Ishikawa (cell line): ENCODE results near the gene ERBB4.

ENCODE experiments used
- EGR1 ChIP-seq: IDR thresholded peaks from 2 replicates; pipeline ENCODE4 v1.6.1; 2012
- EP300 ChIP-seq: IDR thresholded peaks from 2 replicates; pipeline ENCODE4 v1.6.1; 2012; ENCODE audit warnings: borderline replicate concordance
- TAF1 ChIP-seq: IDR thresholded peaks from 2 replicates; pipeline ENCODE4 v1.6.1; 2012; ENCODE audit warnings: low read depth, mild to moderate bottlenecking
- TF ChIP-seq, protein P1 (sequence below): IDR thresholded peaks from 2 replicates; pipeline ENCODE4 v1.6.1; 2012; ENCODE audit warnings: low read depth, mild to moderate bottlenecking
- TF ChIP-seq, protein P2 (sequence below): IDR thresholded peaks from 2 replicates; pipeline ENCODE4 v1.6.1; 2012

- TF ChIP-seq EP300: no peak
- no peak for TF ChIP-seq EGR1
- no peak for TF ChIP-seq TAF1
- TF ChIP-seq, protein P1, sequence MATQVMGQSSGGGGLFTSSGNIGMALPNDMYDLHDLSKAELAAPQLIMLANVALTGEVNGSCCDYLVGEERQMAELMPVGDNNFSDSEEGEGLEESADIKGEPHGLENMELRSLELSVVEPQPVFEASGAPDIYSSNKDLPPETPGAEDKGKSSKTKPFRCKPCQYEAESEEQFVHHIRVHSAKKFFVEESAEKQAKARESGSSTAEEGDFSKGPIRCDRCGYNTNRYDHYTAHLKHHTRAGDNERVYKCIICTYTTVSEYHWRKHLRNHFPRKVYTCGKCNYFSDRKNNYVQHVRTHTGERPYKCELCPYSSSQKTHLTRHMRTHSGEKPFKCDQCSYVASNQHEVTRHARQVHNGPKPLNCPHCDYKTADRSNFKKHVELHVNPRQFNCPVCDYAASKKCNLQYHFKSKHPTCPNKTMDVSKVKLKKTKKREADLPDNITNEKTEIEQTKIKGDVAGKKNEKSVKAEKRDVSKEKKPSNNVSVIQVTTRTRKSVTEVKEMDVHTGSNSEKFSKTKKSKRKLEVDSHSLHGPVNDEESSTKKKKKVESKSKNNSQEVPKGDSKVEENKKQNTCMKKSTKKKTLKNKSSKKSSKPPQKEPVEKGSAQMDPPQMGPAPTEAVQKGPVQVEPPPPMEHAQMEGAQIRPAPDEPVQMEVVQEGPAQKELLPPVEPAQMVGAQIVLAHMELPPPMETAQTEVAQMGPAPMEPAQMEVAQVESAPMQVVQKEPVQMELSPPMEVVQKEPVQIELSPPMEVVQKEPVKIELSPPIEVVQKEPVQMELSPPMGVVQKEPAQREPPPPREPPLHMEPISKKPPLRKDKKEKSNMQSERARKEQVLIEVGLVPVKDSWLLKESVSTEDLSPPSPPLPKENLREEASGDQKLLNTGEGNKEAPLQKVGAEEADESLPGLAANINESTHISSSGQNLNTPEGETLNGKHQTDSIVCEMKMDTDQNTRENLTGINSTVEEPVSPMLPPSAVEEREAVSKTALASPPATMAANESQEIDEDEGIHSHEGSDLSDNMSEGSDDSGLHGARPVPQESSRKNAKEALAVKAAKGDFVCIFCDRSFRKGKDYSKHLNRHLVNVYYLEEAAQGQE: no peak
- TF ChIP-seq, protein P2, sequence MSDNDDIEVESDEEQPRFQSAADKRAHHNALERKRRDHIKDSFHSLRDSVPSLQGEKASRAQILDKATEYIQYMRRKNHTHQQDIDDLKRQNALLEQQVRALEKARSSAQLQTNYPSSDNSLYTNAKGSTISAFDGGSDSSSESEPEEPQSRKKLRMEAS: no peak
These were observed 659.3 kb downstream of the ERBB4 start for GRCh38 chr2:211879323-211879722.
